HEK293T (cell line): ENCODE measurements around the gene AP3S2.

Source experiments
- CTCF ChIA-PET: fragments of 350-600 bp; formaldehyde crosslinking; extraction: SDS; loops from one replicate; lab custom pipeline; 2021; ENCODE audit warnings: antibody characterized with exemption, inconsistent platforms; lab: Yijun Ruan, JAX
- POLR2A ChIA-PET: fragments of 350-600 bp; formaldehyde crosslinking; extraction: SDS; loops from one replicate; lab custom pipeline; 2020; ENCODE audit warnings: antibody characterized with exemption, inconsistent platforms; lab: Yijun Ruan, JAX
- DNase-seq: peaks from one replicate; pipeline ENCODE4 v3.0.0; 2012; ENCODE audit warnings: mixed read lengths; ENCODE audit errors: extremely low spot score
- ARNT ChIP-seq: fragments of 450-650 bp; IDR thresholded peaks from 2 replicates; pipeline ENCODE4 v1.6.1; 2017; ENCODE audit warnings: mild to moderate bottlenecking
- BHLHE40 ChIP-seq: fragments of 450-650 bp; IDR thresholded peaks from 2 replicates; pipeline ENCODE4 v1.6.1; 2016; ENCODE audit warnings: mild to moderate bottlenecking, moderate library complexity, borderline replicate concordance
- CTBP1 ChIP-seq: fragments of 450-650 bp; IDR thresholded peaks from 2 replicates; pipeline ENCODE4 v1.6.1; 2016; ENCODE audit warnings: borderline replicate concordance
- ELF4 ChIP-seq: fragments of 450-650 bp; IDR thresholded peaks from 2 replicates; pipeline ENCODE4 v1.6.1; 2017; ENCODE audit warnings: antibody characterized with exemption
- FOXA1 ChIP-seq: fragments of 450-650 bp; IDR thresholded peaks from 2 replicates; pipeline ENCODE4 v1.6.1; 2016; ENCODE audit warnings: mild to moderate bottlenecking
- FOXK2 ChIP-seq: fragments of 450-650 bp; IDR thresholded peaks from 2 replicates; pipeline ENCODE4 v1.6.1; 2016; ENCODE audit warnings: mild to moderate bottlenecking
- FOXM1 ChIP-seq: fragments of 450-650 bp; IDR thresholded peaks from 2 replicates; pipeline ENCODE4 v1.6.1; 2017; ENCODE audit warnings: mild to moderate bottlenecking, borderline replicate concordance
- HDGF ChIP-seq: fragments of 450-650 bp; IDR thresholded peaks from 2 replicates; pipeline ENCODE4 v1.6.1; 2017; ENCODE audit warnings: antibody characterized with exemption, borderline replicate concordance
- L3MBTL2 ChIP-seq: fragments of 450-650 bp; conservative IDR thresholded peaks from 2 replicates; pipeline ENCODE4 v1.6.1; 2016; ENCODE audit warnings: mild to moderate bottlenecking
- LEF1 ChIP-seq: fragments of 450-650 bp; IDR thresholded peaks from 2 replicates; pipeline ENCODE4 v1.6.1; 2017; ENCODE audit warnings: mild to moderate bottlenecking, borderline replicate concordance
- NFRKB ChIP-seq: fragments of 450-650 bp; IDR thresholded peaks from 2 replicates; pipeline ENCODE4 v1.6.1; 2016; ENCODE audit warnings: mild to moderate bottlenecking, moderate library complexity
- SP1 ChIP-seq: fragments of 450-650 bp; IDR thresholded peaks from 2 replicates; pipeline ENCODE4 v1.6.1; 2017
- SUZ12 ChIP-seq: fragments of 450-650 bp; IDR thresholded peaks from 2 replicates; pipeline ENCODE4 v1.6.1; 2016; ENCODE audit warnings: mild to moderate bottlenecking
- TARDBP ChIP-seq: fragments of 450-650 bp; IDR thresholded peaks from 2 replicates; pipeline ENCODE4 v1.6.1; 2016
- ZNF384 ChIP-seq: fragments of 450-650 bp; IDR thresholded peaks from 2 replicates; pipeline ENCODE4 v1.6.1; 2016
- TF ChIP-seq, protein P1 (sequence below): fragments of 450-650 bp; IDR thresholded peaks from 2 replicates; pipeline ENCODE4 v1.6.1; 2016

The AP3S2 gene

DNA sequence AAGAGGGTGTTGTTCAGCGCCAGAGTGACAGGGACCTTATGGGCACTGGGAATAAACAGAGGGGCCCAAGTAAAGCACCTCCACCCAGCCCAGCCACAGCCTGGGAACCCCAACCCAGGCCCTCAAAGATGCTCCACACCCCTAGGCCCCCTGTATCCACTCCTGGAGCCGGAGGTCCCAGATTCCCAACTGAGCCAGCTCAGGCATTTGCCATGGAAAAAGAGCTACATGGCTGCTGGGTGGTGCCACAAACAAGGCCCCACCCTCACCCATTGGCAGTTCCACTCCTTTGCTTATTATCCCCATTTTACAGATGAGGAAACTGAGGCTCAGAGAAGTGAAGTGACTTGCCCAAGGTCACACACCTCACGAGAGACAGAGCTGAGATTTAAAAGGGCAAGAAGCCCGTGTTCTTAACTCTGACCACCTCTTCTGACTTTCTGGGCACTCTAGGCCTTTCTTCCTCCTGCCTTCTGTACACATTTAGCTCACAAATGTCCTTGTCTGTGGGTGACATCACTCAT is 96.1 kb downstream of the AP3S2 start:
- ChIA-PET POLR2A (interaction anchor here (0.8 kb wide), 1 partner anchor 47 kb away, joined by 4 read pairs; the partner anchor contains the start of gene MESP1), CTCF (no interaction called here)
- no peak for DNase-seq
- TF ChIP-seq ZNF384 (no peak), SP1 (no peak), FOXK2 (no peak), SUZ12 (no peak), ARNT (no peak), BHLHE40 (no peak), CTBP1 (no peak), L3MBTL2 (no peak), LEF1 (no peak), NFRKB (no peak), HDGF (no peak), FOXM1 (no peak), FOXA1 (no peak), TARDBP (no peak), ELF4 (no peak)
- TF ChIP-seq, protein P1, sequence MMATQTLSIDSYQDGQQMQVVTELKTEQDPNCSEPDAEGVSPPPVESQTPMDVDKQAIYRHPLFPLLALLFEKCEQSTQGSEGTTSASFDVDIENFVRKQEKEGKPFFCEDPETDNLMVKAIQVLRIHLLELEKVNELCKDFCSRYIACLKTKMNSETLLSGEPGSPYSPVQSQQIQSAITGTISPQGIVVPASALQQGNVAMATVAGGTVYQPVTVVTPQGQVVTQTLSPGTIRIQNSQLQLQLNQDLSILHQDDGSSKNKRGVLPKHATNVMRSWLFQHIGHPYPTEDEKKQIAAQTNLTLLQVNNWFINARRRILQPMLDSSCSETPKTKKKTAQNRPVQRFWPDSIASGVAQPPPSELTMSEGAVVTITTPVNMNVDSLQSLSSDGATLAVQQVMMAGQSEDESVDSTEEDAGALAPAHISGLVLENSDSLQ: no peak

DNA sequence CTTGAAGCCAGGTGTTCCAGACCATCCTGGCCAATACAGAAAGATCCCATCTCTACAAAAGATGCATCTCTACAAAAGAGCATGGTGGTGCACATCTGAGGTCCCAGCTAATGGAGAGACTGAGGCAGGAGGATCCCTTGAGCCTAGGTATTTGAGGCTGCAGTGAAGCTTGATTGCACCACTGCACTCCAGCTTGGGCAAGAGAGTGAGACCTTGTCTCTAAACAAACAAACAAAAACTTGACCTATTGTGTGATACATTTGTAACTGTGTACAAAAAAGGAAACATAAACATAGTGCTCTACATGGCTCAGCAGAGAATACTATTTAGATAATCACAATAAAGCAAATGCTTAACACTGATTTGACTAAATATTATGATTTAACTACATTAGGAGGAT is 97.8 kb downstream of the AP3S2 start:
- ChIA-PET POLR2A (no interaction called here), CTCF (no interaction called here)
- no peak for DNase-seq
- TF ChIP-seq ARNT (no peak), FOXK2 (no peak), BHLHE40 (no peak), CTBP1 (no peak), TARDBP (no peak), FOXA1 (no peak), LEF1 (no peak), SUZ12 (no peak), ELF4 (no peak), ZNF384 (no peak), HDGF (no peak), NFRKB (no peak), L3MBTL2 (no peak), FOXM1 (no peak)
- TF ChIP-seq, protein P1: no peak

DNA sequence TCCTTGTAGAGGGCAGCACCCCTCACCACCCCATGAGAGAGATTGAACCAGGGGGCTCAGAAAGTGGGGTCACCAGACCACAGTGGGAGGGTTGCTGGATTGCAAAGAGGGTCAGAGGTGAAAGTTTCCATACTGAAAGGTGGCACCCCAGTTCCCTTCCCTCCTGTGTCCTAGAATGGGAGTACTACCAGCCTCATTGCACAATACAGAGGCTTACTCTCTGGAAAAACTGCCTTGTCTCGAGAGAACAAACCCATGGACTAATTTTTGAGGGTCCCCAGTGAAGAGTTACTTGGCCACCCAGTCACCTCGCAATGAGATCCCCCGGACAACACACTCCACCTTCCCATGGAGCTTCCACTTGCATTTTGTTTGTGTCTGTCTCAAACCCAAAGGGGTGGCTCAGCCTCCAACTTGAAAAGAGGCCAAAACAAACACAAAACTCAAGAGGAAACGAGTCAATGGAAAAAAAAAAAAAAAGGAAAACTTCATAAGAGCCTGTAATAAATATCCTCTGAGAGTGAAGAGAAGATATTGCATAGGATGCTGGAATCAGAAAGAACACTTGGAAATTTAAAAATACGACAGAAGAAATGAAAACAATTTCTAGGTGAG is 99.1 kb downstream of the AP3S2 start:
- no peak for TF ChIP-seq FOXK2
- no peak for TF ChIP-seq L3MBTL2
- no peak for TF ChIP-seq ARNT
- TF ChIP-seq FOXM1: no peak
- TF ChIP-seq SUZ12: no peak
- no peak for TF ChIP-seq TARDBP
- TF ChIP-seq NFRKB: no peak
- TF ChIP-seq, protein P1: no peak
- no peak for TF ChIP-seq SP1
- TF ChIP-seq ZNF384: no peak
- no peak for TF ChIP-seq ELF4
- TF ChIP-seq HDGF: no peak
- TF ChIP-seq FOXA1: no peak
- TF ChIP-seq LEF1: no peak
- no peak for TF ChIP-seq CTBP1
- no peak for TF ChIP-seq BHLHE40
- POLR2A ChIA-PET: no interaction called here
- CTCF ChIA-PET: no interaction called here
- DNase-seq: no peak

DNA sequence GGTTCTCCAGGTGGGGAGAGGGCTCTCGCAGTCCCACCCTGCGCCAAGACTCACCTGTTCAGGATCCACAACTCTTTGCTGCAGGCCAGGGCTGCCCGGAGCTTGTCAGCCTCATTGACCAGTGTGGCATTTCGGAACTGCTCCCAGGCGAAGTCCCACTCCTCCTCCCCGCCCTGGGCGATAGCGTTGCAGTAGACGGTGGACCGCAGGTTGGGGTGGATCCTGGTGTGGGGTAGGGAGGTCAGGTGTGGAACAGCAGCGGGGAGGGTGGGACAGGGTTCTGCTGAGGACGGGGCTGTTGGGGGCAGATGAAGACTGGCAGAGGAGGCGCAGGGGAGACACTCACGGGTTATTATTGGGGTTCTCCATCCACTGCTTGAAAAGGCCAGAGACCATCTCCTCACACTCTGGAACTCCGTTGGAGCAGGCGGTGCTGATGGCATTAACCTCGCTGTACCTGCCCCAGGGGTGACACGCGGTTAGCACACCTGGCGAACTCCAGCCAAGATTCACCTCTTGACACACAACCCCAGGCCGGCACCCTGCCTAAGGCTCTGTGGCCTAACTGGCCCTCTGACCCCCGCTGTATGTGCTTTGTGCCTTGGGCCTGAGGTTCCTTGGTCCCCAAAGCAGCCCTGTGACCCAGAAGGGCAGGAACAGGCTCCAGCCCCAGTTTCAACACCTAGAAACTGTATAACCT is 101.5 kb downstream of the AP3S2 start:
- CTCF ChIA-PET: no interaction called here
- TF ChIP-seq LEF1 (no peak), L3MBTL2 (no peak), NFRKB (no peak), CTBP1 (no peak), ZNF384 (no peak)
- DNase-seq: no peak
- POLR2A ChIA-PET: no interaction called here

DNA sequence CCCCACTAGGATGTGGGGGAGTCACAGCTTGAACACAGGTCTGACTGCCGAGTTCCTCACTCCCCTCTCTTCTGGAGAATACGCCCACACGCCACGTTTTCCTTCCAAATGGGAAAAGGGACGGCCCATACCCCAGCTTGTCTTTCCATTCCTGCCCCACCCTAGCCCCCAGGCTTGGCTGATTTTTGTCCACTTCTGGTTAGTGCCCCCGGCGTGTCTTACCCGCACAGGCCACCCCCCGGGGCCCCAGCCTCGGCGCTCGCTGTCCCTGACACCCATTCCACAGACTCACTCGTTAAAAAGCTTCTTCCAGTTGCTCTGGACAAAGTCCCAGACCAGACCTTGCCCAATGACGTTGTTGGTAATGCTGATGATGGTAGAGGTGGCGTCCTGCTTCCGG is 103.1 kb downstream of the AP3S2 start:
- CTCF ChIA-PET: interaction anchor here (1.3 kb wide), 1 partner anchor 29 kb away, joined by 3 read pairs; no protein-coding TSS in a partner anchor
- POLR2A ChIA-PET: no interaction called here
- TF ChIP-seq SP1: no peak
- no peak for TF ChIP-seq FOXA1
- no peak for TF ChIP-seq FOXK2
- TF ChIP-seq BHLHE40: no peak
- TF ChIP-seq, protein P1: no peak
- no peak for TF ChIP-seq ZNF384
- DNase-seq: no peak
